ENCODE results near the gene ITGBL1. TPM values are rescaled to one million over a fixed set of nuclear protein-coding genes. Genes with fewer than 3 reads are reported as not detected.

ITGBL1 gene
- polyA plus RNA-seq, 1 donor: 0.36 TPM

DNA sequence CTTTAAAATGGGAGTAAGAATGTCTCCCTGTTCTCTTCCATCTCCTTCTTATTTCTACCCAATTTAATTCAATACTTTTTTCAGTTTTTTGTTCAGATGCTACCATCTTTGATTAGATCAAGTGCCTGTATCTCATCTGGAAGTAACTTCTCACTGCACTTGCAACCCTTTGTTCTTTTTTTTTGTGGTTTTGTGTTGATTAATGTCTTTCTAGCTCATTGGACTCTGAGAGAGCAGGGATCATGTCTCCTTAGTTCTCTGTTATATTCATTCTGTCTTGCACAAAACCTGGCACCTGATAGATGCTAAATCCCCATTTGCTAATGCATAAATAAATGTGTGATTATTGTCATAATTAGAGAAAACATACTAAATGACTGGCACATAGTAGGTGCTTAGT is 834 bp upstream of the ITGBL1 start:
- no peak for DNase-seq

DNA sequence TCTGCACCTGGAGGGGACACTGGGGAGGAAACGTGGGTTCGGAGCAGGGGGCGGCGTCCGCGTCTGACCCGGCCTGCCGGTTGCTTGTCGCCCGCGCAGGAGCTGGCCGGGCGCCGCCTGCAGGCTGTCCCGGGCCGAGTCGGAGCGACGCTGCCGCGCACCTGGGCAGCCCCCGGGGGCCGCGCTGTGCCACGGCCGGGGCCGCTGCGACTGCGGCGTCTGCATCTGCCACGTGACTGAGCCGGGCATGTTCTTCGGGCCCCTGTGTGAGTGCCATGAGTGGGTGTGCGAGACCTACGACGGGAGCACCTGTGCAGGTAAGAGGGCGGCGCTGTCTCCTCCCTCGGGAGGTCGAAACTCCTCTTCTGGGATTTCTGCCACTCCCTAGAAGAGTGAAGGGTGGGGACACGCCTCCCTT is 1.3 kb downstream of the ITGBL1 start:
- no peak for DNase-seq

DNA sequence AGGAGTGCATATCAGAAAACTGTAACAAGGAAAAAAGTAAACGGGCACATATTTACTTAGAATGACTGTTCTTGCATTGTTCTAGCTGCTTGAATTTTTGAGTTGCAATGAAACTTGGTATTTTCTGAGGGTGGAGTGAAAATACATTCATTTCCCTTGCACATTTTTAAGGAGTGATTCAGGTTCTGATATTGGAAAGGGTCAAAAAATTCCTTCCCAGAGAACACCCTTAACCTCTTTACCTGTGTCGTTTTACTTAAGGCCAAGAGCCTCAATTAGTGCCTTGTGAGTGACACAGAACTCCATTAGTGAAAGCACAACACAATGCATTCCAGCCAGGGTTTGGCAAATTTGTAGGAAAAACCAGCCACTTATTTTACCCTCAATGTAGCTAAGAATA is 2.3 kb downstream of the ITGBL1 start:
- DNase-seq: no peak

DNA sequence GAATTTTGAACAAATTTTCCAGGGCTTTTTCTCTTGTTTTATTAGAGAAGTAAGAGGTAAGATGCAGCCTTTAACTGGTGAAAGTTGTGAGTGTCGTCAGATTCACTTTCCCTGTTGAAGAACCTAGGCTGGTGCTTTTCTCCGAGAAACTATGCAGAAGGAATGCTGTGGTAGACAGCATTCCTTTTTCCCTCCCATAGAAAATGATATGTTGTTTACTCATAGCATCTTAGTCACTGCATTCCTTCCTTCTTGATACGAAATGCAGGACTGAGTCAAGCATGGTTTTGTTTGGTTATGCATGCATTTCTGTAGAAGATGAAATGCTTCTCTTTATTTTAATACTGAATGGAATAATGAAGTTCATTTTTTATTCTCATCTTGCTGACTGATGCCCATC is 3.4 kb downstream of the ITGBL1 start:
- DNase-seq: no peak

DNA sequence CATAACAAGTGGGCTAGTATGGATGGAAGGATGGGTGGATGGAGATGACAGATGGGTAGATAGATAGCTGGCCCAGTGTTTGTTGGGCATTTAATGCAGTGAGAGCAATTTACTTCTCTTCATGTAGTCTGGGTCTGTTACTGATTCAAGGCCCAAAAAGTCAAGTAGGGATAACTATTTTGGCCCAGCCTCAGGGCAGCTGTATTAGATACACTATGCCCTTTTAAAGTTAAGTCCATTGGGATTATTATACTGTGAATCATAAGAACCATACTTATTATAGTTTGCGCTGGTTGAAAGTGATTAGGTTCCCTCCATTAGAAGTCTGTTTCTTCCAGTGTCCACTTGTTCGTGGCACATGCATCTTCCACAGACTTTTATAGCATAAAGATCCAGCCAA is 4.7 kb downstream of the ITGBL1 start:
- DNase-seq: no peak

DNA sequence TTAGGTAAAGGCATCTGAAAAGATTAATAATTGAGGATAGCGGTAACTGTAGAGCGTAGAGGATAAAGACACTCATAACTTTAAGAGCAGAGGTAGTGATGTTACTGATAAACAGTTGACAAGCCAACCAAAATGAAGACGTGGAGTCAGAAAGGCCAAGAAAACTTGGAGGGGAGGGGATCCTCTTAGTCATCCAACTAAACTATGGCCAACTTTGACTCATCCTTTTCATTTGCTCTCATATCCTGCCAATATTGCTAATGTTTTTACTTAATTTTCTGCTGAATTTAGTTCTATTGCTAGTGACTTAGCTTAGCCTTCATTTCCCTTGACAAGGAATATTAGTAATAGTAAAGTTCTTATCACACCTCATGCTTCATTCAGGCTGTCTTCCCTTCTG is 13.4 kb downstream of the ITGBL1 start:
- no peak for DNase-seq

DNA sequence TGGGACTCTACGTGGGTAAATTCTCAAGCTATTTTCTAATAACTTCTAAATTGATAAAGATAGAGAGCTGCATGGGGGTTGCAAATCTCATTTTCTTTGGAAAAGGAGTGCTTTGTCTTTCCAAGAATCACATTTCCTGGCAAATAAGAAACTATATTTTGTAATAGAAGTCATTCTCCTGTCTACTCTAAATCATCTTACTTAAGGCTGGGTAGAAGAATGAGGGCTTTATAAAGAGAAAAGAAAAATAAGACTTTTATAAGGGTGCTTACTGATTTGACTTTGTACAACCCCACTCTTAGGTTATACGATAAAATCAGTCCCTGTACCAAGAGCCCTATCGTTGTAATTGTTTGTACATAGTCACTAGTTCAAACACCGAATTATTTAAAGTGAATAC is 14.9 kb downstream of the ITGBL1 start:
- no peak for DNase-seq

DNA sequence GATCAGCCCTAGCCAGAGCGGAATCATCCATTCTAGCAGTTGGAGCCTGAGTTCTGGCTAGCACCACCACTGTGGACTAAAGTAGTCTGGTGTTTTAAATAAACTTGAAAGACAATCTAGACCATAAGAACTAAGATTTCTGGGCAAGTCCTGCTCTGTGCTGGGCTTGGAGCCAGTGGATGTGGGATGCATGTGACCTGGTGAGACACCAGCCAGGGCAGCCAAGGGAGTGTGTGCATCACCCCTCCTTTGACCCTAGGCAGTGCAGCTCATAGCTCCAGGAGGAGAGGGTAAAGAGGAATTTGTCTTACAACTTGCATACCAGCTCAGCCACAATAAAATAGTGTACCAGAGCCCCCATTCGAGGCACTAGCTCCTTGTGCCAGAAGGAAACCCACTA is 21.0 kb downstream of the ITGBL1 start:
- DNase-seq: no peak

DNA sequence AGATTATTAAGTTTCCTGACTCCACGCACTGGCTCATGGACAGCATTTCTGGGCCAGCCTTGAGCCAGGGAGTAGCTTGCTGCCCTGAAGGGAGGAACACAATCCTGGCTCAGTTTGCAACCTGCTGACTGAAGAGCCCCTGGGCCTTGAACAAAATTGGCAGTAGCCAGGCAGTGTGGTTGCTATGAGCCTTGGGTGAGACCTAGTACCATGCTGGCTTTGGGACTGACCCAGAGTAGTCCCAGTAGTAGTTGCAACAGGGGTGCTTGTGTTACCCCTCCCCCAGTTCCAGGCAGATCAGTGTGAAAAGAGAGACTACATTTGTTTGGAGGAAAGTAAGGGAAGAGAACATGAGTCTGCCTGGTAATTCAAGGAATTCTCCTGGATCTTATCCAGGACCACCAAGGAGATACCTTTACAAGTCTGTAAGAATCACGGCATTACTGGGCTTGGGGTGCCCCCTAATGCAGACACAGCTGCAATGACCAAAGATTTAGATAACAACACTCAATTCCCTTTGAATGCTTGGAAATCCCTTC is 22.0 kb downstream of the ITGBL1 start:
- no peak for DNase-seq

DNA sequence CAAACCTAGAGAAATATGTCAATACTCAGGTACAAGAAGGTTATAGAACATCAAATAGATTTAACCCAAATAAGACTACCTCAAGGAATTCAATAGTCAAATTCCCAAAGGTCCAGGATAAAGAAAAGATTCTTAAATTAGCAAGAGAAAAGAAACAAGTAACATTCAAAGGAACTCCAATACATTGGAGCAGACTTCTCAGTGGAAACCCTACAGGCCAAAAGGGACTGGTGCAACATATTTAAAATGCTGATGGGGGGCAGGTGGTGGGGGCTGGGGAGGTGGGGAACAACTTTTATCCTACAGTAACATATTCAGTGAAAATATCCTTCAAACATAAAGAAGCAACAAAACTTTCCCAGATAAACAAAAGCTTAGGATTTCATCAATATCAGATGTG is 23.1 kb downstream of the ITGBL1 start:
- no peak for DNase-seq

DNA sequence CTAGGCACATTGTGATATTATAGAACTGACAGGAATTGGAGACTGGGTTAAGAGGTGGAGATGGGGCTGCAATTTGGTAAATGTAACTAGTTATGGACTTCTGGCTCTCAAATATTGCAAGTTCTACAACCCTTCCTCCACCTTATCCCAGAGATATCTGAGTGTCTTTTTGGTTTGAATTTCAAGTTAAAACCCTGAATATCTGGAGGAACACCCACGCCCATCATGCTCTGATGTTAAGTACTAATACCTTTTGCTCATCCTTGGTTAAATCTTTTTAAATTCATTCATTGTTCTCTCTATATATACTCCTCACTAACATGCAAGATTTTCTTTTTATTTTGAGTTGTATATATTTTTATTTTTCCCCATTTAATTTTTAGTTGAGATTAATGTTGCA is 28.9 kb downstream of the ITGBL1 start:
- no peak for DNase-seq

DNA sequence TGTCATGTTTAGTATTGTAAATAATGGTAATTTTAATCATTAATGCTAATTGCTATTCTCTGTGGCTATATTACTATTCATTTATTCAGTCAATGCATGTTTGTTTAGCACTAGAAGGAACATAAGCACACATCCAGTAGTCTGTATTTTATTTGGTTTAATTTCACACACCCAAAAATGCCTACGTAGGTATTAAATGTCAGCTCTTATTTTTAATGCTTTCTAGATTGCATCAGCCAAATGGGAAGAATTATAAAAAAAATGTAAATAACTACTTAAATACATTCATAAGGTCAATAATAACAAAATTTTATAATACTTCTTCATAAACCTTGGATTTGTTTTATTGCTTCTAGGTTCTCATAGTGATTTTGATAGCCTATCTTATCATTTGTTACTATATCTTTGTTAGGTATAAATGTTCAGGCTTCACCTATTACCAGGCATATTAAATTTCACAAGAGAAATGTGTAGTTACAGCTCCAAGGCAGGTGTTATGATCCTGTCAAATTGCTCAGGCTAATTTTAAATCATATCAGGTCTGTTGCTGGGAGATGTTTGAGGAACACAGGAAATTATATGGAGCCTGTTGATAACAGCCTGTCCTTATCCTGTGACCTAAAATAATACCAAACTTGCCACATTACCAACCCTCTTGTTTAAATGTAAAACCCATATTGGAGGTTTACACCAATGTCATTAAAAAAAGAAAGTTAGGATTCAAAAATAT is 34.4 kb downstream of the ITGBL1 start:
- no peak for DNase-seq

DNA sequence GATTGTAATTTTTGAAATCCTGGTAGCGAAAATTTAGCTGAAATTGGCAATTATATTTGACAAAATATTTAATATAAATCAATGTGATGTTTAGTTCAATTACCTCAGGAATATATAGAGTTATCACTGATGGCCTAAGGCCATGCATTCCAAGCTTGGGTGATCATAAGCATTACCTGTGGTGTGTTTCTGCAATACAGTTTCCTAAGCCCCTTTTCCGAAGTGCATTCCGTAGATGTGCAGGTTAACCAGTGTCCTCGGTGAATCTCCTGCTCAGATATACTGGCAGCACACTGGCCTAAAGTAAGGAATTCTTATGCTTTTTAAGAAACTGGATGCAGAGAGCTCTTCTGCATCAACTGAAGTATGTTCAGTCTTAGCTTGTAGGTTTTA is 35.0 kb downstream of the ITGBL1 start:
- no peak for DNase-seq

DNA sequence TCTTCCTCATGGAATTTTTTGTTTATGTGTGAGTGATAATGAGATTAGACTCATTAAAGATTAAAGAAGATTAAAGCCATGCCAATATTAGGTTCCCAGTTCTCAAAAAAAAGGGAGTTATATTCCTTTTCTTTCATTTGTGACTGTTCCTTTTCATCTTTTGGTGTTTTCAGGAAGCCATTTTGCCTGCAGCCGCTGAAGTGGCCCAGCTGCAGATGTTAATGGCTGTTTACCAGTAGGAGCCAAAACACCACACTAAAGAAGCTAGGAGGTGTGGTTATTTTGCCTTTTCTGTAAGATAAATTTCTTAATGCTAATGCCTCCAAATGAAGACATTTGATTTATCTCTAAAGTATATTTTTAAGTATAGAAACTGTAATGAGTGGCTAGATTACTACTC is 36.3 kb downstream of the ITGBL1 start:
- no peak for DNase-seq

DNA sequence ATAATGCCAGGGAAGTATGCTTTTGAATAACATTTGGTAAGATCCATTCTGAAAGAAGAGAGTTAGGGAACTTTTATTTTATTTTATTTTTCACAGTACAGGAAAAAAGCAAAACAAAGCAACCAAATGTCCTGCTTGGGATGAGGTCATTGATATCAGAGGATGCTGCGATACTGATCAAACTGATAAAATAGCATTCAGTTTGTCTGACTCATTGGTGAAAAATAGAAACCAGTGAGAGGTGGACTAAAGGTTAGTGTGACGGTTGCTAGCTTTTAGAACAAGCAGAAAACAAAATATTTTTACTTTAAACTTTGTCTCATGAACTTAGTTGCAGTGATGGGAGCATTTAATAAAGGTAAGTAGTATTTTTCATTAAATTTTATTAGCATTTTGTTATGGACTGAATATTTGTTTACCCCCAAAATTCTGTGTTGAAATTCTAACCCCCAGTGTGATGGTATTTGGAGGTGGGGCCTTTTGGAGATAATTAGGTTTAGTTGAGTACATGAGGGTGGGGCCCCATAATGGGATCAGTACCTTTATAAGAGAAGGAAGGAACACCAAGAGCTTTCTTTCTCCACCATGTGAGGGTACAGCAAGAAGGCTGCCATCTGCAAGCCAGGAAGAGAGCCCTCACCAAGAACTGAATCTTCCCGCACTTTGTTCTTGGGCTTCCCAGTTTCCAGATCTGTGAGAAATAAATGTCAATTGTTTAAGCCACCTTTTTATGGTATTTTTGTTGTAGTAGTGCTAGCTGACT is 37.3 kb downstream of the ITGBL1 start:
- DNase-seq: no peak

DNA sequence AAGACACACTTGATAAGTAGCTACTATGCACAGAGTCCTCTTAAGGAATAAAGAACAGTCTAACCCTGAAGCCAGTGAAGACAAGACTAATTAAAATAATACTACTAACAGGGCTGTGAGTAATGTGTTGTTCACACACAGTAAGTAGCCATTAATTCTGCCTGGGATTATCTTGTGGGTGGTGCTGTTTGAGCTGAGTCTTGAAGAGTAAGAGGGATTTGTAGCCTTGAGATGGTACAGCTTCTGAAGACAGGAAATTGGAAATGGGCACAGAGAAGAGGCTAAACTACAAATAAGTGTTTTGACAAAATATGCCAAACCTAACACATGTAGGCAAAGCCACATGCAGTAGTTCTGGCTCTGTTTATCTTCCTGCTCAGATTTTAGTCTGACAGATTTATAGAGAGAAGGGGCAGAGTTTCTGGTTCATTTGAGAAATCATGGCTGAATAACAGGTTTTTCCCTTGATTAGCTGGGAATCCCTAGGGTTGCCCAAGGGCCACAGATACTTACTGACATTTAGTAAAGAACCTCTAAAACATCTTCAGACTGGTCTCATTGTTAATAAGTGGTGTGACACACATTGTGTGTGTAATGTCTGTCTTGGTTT is 38.0 kb downstream of the ITGBL1 start:
- no peak for DNase-seq

DNA sequence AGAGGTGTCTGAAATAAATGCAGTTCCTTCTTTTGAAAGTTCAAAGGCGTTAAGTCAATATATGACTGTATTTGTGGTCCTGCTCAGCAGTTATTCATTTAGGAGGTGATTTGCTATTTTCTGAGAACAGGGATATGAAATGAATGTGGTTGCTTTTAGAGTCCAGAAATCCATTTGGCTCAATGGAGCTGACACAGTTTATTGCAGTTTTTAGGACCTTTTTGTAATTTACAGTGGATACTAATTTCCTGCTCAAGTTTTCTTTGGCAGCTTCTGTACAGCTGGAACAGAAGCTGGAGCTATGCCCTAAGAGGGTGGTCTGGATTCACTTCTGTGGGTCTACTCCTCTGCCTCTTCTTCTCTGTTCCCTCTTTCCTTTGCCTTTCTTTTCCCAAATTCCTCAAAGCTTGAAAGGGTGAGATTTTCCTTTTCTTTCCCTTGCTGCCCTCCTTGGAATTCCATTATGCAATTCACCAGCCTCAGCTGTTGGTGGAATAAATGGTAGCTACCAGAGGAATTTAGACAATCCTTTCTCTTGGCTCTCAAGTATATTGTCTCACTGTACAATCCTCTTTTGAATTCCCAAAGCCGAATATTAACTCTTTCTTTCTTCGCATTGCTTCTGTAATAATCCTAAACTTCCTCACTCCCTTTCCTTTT is 39.9 kb downstream of the ITGBL1 start:
- no peak for DNase-seq

DNA sequence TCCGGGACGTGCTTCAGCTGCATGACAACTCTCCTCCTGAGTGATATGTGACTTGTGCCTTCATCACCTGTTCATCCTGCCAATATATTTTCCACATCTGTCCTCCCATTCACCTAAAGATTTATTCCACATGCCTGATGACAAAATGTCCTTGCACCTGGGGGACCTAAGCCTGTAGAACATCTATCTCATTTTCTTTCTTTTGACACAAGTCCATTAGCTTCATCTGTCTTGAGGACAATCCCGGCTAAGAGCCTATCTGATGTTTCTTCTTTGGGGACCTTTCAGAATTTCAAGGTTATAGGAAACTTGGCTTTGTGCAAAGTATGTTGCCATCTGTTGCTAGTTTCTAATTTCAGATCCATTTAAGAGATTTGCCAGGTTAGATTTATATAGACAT is 41.1 kb downstream of the ITGBL1 start:
- no peak for DNase-seq

DNA sequence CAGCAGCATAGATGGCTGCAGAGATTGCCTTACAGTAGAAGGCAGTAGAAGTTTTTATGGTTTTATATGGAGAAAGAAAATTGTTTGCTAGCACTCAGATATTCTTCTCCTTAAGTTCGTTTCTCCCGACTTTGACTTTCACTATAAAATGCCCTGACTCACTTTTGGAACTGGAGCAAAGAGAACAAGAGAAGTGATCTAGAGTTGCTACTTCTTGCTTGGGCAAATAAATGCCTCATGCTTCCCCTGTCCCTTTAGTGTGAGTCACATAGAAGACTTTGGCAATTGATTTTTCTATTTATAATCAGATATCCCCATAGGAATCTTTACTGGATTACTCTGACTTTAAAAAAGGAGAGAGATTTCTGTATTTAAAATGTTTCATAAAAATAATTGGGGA is 46.9 kb downstream of the ITGBL1 start:
- no peak for DNase-seq

DNA sequence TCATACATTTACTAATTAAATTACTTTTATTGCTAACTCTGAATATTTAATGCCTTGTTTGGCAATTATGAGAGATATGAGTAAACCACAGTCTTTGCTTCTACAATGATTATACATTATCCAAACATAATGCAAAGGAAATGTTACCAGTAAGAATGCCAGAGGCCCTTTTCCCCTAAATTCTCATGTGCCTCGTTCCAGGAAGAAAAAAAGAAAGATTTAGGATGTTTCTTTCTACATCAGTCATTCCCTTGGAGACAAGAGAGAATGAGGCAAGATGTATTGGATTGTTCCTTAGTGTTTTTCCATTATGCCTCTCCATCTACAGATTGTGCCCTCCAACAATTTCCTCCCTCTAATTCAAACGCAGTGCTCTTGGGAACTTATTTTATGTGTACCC is 50.1 kb downstream of the ITGBL1 start:
- DNase-seq: no peak

DNA sequence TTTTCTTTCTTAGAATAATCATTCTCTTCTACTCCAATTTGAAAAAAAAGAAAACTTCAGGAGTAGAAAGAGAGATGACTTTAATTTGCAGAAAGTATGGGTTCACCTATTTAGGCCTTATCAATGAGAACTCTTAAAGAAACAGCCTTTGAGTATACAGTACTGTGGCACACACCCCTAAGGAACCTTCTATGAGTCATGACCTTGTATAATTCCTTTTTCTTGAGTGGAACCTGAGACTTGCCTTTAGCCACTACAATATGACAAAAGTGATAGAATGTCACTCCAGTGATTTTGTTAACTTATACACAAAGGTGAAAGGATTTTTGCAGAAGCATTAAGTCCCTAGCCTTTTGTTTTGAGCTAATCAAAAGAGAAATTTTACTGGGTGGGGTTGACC is 58.7 kb downstream of the ITGBL1 start:
- no peak for DNase-seq

DNA sequence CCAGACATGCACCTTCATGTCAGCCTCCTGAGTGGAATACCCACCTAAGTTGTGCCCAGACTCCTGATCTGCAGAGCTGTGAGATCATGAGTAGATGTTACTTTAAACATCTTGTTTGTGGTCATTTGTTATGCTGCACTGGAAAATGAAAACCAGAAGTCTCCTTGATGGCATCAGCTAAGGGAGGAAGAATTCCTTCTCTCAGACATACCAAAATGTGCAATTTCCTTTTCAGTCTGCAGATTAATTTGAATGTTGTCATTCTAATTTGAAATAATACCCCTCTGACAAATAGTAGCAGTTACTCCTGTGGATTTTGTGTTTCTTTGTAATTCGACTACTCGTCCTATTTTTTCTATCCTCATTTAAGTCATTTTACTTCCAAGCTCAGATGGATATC is 59.3 kb downstream of the ITGBL1 start:
- no peak for DNase-seq

DNA sequence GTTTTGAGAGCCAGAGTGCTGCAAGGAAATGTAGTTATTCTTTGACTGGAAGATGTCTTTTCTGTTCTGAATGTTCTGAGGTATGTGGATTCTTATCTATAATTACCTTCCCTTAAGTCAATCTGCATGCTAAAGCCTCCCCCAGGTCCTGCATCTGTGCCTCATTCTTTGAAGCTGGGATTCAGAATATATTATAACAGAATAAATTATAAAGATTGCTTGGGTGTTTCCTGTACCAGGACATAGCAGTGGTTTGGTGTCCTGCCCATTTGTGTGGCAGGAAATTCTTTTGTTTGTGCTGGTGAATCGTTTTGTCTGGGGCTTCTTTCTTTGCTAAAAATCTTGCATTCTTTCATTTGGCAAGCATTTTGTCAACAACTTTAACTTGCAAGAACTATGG is 60.2 kb downstream of the ITGBL1 start:
- DNase-seq: no peak
